ENCODE data around the gene NUTF2.

NUTF2 gene

DNA sequence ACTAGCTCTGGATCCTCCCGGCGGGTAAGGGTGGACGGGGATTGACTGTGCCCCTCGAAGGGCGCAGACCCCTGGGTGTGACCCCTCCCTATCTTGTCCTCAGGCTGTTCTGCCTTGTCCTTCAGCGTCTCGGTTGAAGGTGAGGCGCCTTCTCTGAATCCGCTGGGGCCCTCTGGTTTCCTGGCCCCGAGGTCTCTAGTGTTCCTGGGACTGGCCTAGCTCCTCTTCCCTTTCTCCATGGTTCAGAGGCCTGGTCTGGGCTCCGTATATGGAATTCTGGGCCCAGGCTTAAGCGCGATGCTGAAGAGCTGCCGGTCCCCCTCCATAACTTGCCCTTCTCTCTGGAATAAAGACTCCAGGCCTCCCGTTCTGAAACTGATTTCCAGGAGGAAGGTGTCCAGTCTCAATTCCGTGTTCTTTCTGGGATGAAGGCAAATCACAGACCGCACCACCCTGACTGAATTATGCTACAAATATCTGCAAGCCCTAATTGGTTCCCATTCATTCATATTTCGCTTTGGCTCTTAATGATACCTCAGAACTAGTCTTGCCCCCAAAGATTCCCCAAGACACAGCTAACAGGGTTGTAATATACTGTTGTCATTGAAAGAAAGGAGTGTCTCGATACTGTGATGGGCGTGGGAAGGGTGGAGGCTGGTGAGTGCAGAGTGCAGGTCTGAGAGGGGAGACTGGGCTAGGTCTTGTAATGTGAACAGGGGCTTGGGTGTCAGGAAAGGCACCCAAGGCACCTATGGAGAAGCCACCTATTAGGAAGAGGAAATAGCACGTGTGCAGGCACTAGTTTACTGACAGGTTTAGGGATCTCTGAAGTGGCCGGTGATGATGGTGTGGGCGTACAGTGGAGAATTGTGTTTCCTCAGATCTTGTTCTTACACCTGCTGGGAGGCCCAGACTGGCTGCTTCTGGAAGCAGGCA lies 27.0 kb downstream of the NUTF2 start:
- Histone ChIP-seq H3K36me3 (ENCODE audit: control insufficient read depth in 2 of 2, insufficient read depth in 2 of 2, low read length in 2 of 2) (peaks cover 42 to 44% of the 10 kb centered on the region in 2 donors), H3K9ac (ENCODE audit: low read depth in 1 of 2, low read length in 2 of 2) (peak overlapping the region; percentile 87 to 88), H3K4me1 (ENCODE audit: control insufficient read depth in 2 of 2, insufficient read depth in 2 of 2, low read length in 2 of 2) (peaks cover 18 to 22% of the 10 kb centered on the region in 2 donors)

DNA sequence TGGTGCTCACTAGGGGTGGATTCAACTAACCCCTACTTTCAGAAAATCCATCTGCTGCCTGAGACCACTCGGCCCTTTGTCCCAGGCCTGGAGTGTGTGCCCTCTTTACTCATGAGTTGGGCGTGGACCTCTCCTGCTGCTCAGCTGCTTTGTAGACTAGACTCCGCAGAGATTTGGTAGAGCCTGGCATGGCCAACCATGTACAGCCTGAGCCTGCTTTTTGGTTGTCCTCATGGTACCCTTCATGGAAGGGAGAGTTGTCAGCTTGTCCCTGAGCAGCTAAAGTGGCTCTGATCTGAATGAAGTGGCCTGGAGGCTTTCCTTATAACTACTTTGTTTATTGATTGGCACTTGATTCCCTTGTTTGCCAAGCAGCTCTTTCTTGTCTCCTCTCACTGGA lies 27.6 kb downstream of the NUTF2 start:
- Histone ChIP-seq H3K9me3 (ENCODE audit: control insufficient read depth in 2 of 2, low read length in 2 of 2) (no peaks in the 10 kb centered on the region), H3K4me3 (ENCODE audit: low read length in 2 of 2) (peak overlapping the region; percentile 83 to 93), H3K36me3 (ENCODE audit: control insufficient read depth in 2 of 2, insufficient read depth in 2 of 2, low read length in 2 of 2) (peaks cover 46 to 48% of the 10 kb centered on the region in 2 donors), H3K9ac (ENCODE audit: low read depth in 1 of 2, low read length in 2 of 2) (peak overlapping the region in 1 of 2 donors; percentile 88), H3K4me1 (ENCODE audit: control insufficient read depth in 2 of 2, insufficient read depth in 2 of 2, low read length in 2 of 2) (peaks cover 18 to 22% of the 10 kb centered on the region in 2 donors), H3K27ac (ENCODE audit: low read depth in 2 of 2, low read length in 2 of 2) (peak overlapping the region; percentile 75 to 80), H3K27me3 (ENCODE audit: control insufficient read depth in 2 of 2, insufficient read depth in 2 of 2, low read length in 2 of 2) (no peaks in the 10 kb centered on the region)

More for the DNA sequence above, 27.0 kb downstream of the NUTF2 start:
- H3K9me3 ChIP-seq (ENCODE audit: control insufficient read depth in 2 of 2, low read length in 2 of 2): no peaks in the 10 kb centered on the region
- H3K27me3 ChIP-seq (ENCODE audit: control insufficient read depth in 2 of 2, insufficient read depth in 2 of 2, low read length in 2 of 2): no peaks in the 10 kb centered on the region
- peak overlapping the region; percentile 75 to 80 for H3K27ac ChIP-seq (ENCODE audit: low read depth in 2 of 2, low read length in 2 of 2)
- H3K4me3 ChIP-seq (ENCODE audit: low read length in 2 of 2): peak overlapping the region; percentile 83 to 93

DNA sequence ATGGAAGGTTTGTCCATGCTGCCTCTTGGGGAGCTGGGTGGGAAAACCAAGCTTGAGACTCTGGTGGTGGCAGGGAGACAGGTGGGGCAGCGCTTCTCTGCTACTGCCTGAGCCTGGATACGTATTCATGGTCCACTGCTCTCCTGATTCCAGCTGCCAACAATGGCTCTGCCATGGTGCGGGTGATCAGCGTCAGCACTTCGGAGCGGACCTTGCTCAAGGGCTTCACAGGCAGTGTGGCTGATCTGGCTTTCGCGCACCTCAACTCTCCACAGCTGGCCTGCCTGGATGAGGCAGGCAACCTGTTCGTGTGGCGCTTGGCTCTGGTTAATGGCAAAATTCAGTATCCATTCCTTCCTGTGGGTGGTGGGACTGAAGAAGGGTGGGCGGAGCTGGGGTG lies 30.3 kb downstream of the NUTF2 start:
- Histone ChIP-seq H3K36me3 (ENCODE audit: control insufficient read depth in 2 of 2, insufficient read depth in 2 of 2, low read length in 2 of 2) (peaks cover 62 to 64% of the 10 kb centered on the region in 2 donors), H3K9me3 (ENCODE audit: control insufficient read depth in 2 of 2, low read length in 2 of 2) (no peaks in the 10 kb centered on the region), H3K27ac (ENCODE audit: low read depth in 2 of 2, low read length in 2 of 2) (no peak overlapping the region), H3K9ac (ENCODE audit: low read depth in 1 of 2, low read length in 2 of 2) (no peak overlapping the region), H3K27me3 (ENCODE audit: control insufficient read depth in 2 of 2, insufficient read depth in 2 of 2, low read length in 2 of 2) (no peaks in the 10 kb centered on the region), H3K4me1 (ENCODE audit: control insufficient read depth in 2 of 2, insufficient read depth in 2 of 2, low read length in 2 of 2) (peaks cover 18 to 22% of the 10 kb centered on the region in 2 donors), H3K4me3 (ENCODE audit: low read length in 2 of 2) (no peak overlapping the region)

DNA sequence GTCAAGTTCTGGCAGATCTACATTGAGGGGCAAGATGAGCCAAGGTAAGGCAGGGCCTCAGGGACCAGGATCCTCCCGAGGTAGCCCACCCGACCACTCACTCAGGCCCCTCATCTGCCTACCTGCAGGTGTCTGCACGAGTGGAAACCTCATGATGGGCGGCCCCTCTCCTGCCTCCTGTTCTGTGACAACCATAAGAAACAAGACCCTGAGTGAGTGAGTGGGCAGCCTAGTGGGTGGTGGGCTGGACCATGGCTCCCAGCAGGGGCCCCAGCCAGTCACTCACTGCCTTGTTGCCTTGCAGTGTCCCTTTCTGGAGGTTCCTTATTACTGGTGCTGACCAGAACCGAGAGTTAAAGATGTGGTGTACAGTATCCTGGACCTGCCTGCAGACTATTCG lies 31.5 kb downstream of the NUTF2 start:
- Histone ChIP-seq H3K9ac (ENCODE audit: low read depth in 1 of 2, low read length in 2 of 2) (no peak overlapping the region), H3K36me3 (ENCODE audit: control insufficient read depth in 2 of 2, insufficient read depth in 2 of 2, low read length in 2 of 2) (peaks cover 73 to 75% of the 10 kb centered on the region in 2 donors), H3K4me1 (ENCODE audit: control insufficient read depth in 2 of 2, insufficient read depth in 2 of 2, low read length in 2 of 2) (peaks cover 16 to 24% of the 10 kb centered on the region in 2 donors), H3K9me3 (ENCODE audit: control insufficient read depth in 2 of 2, low read length in 2 of 2) (no peaks in the 10 kb centered on the region), H3K27ac (ENCODE audit: low read depth in 2 of 2, low read length in 2 of 2) (no peak overlapping the region), H3K4me3 (ENCODE audit: low read length in 2 of 2) (no peak overlapping the region), H3K27me3 (ENCODE audit: control insufficient read depth in 2 of 2, insufficient read depth in 2 of 2, low read length in 2 of 2) (no peaks in the 10 kb centered on the region)

DNA sequence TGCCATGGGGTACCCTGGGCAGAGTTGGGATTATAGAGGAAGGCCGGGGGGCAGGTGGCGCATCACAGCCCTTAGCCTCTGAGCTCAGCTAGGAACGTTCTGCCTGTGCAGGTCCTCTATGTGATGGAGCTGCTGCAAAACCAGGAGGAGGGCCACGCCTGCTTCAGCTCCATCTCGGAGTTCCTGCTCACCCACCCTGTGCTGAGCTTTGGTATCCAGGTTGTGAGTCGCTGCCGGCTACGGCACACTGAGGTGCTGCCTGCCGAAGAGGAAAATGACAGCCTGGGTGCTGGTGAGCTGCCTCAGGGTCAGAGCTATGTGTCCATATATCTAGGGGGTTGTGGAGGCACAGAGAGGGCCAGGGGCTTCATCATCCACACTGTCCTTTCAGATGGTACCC lies 32.1 kb downstream of the NUTF2 start:
- peaks cover 79% of the 10 kb centered on the region in 2 donors for H3K36me3 ChIP-seq (ENCODE audit: control insufficient read depth in 2 of 2, insufficient read depth in 2 of 2, low read length in 2 of 2)
- H3K4me3 ChIP-seq (ENCODE audit: low read length in 2 of 2): no peak overlapping the region
- peaks cover 14 to 20% of the 10 kb centered on the region in 2 donors for H3K4me1 ChIP-seq (ENCODE audit: control insufficient read depth in 2 of 2, insufficient read depth in 2 of 2, low read length in 2 of 2)
- no peaks in the 10 kb centered on the region for H3K27me3 ChIP-seq (ENCODE audit: control insufficient read depth in 2 of 2, insufficient read depth in 2 of 2, low read length in 2 of 2)
- H3K9ac ChIP-seq (ENCODE audit: low read depth in 1 of 2, low read length in 2 of 2): no peak overlapping the region
- no peaks in the 10 kb centered on the region for H3K9me3 ChIP-seq (ENCODE audit: control insufficient read depth in 2 of 2, low read length in 2 of 2)
- H3K27ac ChIP-seq (ENCODE audit: low read depth in 2 of 2, low read length in 2 of 2): no peak overlapping the region

DNA sequence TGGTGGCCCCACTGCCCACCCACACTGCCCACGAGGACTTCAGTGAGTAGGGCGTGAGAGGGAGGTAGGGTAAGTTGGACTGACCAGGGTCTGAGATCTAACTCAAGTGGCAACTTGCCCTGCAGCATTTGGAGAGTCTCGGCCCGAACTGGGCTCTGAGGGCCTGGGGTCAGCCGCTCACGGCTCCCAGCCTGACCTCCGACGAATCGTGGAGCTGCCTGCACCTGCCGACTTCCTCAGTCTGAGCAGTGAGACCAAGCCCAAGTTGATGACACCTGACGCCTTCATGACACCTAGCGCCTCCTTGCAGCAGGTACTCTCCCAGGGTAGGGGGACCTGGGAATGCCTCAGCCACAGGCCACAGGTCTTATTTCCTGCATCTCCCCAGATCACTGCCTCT lies 32.7 kb downstream of the NUTF2 start:
- peaks cover 83% of the 10 kb centered on the region in 2 donors for H3K36me3 ChIP-seq (ENCODE audit: control insufficient read depth in 2 of 2, insufficient read depth in 2 of 2, low read length in 2 of 2)
- no peaks in the 10 kb centered on the region for H3K9me3 ChIP-seq (ENCODE audit: control insufficient read depth in 2 of 2, low read length in 2 of 2)
- no peaks in the 10 kb centered on the region for H3K27me3 ChIP-seq (ENCODE audit: control insufficient read depth in 2 of 2, insufficient read depth in 2 of 2, low read length in 2 of 2)
- H3K27ac ChIP-seq (ENCODE audit: low read depth in 2 of 2, low read length in 2 of 2): no peak overlapping the region
- peaks cover 8 to 13% of the 10 kb centered on the region in 2 donors for H3K4me1 ChIP-seq (ENCODE audit: control insufficient read depth in 2 of 2, insufficient read depth in 2 of 2, low read length in 2 of 2)
- H3K4me3 ChIP-seq (ENCODE audit: low read length in 2 of 2): no peak overlapping the region
- no peak overlapping the region for H3K9ac ChIP-seq (ENCODE audit: low read depth in 1 of 2, low read length in 2 of 2)

DNA sequence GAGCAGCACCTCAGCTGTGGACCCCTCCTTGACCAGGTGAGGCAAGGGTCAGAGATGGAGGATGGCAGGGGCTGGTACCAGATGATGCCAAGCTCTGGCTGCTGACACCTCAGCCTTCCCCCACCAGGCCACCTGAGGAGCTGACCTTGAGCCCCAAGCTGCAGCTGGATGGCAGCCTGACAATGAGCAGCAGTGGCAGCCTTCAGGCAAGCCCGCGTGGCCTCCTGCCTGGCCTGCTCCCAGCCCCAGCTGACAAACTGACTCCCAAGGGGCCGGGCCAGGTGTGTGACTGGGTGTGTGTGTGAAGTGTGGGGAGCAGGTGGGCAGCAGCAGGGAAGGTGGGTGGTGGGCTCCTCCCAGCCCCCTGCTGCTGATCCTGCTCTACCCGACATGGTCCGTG lies 33.2 kb downstream of the NUTF2 start:
- Histone ChIP-seq H3K4me3 (ENCODE audit: low read length in 2 of 2) (no peak overlapping the region), H3K36me3 (ENCODE audit: control insufficient read depth in 2 of 2, insufficient read depth in 2 of 2, low read length in 2 of 2) (peaks cover 83 to 84% of the 10 kb centered on the region in 2 donors), H3K9ac (ENCODE audit: low read depth in 1 of 2, low read length in 2 of 2) (no peak overlapping the region), H3K9me3 (ENCODE audit: control insufficient read depth in 2 of 2, low read length in 2 of 2) (no peaks in the 10 kb centered on the region), H3K27ac (ENCODE audit: low read depth in 2 of 2, low read length in 2 of 2) (no peak overlapping the region), H3K4me1 (ENCODE audit: control insufficient read depth in 2 of 2, insufficient read depth in 2 of 2, low read length in 2 of 2) (peaks cover 7 to 9% of the 10 kb centered on the region in 2 donors), H3K27me3 (ENCODE audit: control insufficient read depth in 2 of 2, insufficient read depth in 2 of 2, low read length in 2 of 2) (no peaks in the 10 kb centered on the region)

DNA sequence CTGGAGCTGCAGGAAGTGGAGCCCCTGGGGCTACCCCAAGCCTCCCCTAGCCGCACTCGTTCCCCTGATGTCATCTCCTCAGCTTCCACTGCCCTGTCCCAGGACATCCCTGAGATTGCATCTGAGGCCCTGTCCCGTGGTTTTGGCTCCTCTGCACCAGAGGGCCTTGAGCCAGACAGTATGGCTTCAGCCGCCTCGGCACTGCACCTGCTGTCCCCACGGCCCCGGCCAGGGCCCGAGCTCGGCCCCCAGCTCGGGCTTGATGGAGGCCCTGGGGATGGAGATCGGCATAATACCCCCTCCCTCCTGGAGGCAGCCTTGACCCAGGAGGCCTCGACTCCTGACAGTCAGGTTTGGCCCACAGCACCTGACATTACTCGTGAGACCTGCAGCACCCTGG lies 33.9 kb downstream of the NUTF2 start:
- no peak overlapping the region for H3K9ac ChIP-seq (ENCODE audit: low read depth in 1 of 2, low read length in 2 of 2)
- no peak overlapping the region for H3K4me3 ChIP-seq (ENCODE audit: low read length in 2 of 2)
- no peaks in the 10 kb centered on the region for H3K27me3 ChIP-seq (ENCODE audit: control insufficient read depth in 2 of 2, insufficient read depth in 2 of 2, low read length in 2 of 2)
- peaks cover 6 to 7% of the 10 kb centered on the region in 2 donors for H3K4me1 ChIP-seq (ENCODE audit: control insufficient read depth in 2 of 2, insufficient read depth in 2 of 2, low read length in 2 of 2)
- no peaks in the 10 kb centered on the region for H3K9me3 ChIP-seq (ENCODE audit: control insufficient read depth in 2 of 2, low read length in 2 of 2)
- H3K36me3 ChIP-seq (ENCODE audit: control insufficient read depth in 2 of 2, insufficient read depth in 2 of 2, low read length in 2 of 2): peaks cover 83 to 85% of the 10 kb centered on the region in 2 donors
- no peak overlapping the region for H3K27ac ChIP-seq (ENCODE audit: low read depth in 2 of 2, low read length in 2 of 2)

DNA sequence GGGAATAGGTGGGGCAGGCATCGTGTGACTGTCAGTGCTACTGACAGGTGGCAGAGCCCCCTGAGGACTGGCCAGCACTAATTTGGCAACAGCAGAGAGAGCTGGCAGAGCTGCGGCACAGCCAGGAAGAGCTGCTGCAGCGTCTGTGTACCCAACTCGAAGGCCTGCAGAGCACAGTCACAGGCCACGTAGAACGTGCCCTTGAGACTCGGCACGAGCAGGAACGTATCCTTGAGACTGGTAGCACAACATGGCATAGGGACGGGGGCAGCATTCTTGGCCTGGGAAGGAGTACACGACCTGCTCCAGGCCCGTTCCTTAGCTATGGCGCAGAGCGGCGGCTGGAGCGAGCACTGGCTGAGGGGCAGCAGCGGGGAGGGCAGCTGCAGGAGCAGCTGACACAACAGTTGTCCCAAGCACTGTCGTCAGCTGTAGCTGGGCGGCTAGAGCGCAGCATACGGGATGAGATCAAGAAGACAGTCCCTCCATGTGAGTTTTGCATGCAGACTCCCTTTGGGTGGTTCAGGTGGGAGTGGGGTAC lies 35.0 kb downstream of the NUTF2 start:
- Histone ChIP-seq H3K4me1 (ENCODE audit: control insufficient read depth in 2 of 2, insufficient read depth in 2 of 2, low read length in 2 of 2) (peaks cover 6 to 7% of the 10 kb centered on the region in 2 donors), H3K4me3 (ENCODE audit: low read length in 2 of 2) (no peak overlapping the region), H3K36me3 (ENCODE audit: control insufficient read depth in 2 of 2, insufficient read depth in 2 of 2, low read length in 2 of 2) (peaks cover 73 to 82% of the 10 kb centered on the region in 2 donors), H3K27ac (ENCODE audit: low read depth in 2 of 2, low read length in 2 of 2) (no peak overlapping the region), H3K27me3 (ENCODE audit: control insufficient read depth in 2 of 2, insufficient read depth in 2 of 2, low read length in 2 of 2) (no peaks in the 10 kb centered on the region), H3K9ac (ENCODE audit: low read depth in 1 of 2, low read length in 2 of 2) (no peak overlapping the region), H3K9me3 (ENCODE audit: control insufficient read depth in 2 of 2, low read length in 2 of 2) (no peaks in the 10 kb centered on the region)

All from mucosa of rectum (tissue), 2 donors.